ENCODE data around the gene DHX30.
"Not testable (repeated sequence)": the region's sequence is repeated elsewhere in the genome, so short reads cannot be mapped to it uniquely, and the experiment has no call there.

Gene DHX30

DNA sequence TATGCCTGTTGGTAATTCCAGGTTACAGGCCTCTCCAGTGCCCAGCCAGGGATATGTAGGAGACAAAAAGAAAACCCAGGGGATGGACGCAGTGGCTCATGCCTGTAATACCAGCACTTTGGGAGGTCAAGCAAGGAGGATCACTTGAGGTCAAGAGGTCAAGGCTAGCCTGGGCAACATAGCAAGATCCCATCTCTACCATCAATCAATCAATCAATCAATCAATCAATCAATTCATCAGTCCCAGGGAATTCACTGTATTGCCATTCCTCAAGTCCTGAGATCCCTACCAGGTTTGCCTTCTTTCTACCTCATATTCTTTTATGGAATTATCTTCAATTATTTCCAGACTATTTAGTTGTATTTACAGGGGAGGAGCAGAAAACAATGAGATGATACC lies 82.2 kb downstream of the DHX30 start:
- DNase-seq, result no peak

DNA sequence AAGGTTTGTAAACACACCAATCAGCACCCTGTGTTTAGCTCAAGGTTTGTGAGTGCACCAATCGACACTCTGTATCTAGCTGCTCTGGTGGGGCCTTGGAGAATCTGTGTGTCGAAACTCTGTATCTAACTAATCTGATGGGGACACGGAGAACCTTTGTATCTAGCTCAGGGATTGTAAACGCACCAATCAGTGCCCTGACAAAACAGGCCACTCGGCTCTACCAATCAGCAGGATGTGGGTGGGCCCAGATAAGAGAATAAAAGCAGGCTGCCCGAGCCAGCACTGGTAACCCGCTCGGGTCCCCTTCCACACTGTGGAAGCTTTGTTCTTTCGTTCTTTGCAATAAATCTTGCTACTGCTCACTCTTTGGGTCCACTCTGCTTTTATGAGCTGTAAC lies 85.1 kb downstream of the DHX30 start:
- DNase-seq, result not testable (repeated sequence)

DNA sequence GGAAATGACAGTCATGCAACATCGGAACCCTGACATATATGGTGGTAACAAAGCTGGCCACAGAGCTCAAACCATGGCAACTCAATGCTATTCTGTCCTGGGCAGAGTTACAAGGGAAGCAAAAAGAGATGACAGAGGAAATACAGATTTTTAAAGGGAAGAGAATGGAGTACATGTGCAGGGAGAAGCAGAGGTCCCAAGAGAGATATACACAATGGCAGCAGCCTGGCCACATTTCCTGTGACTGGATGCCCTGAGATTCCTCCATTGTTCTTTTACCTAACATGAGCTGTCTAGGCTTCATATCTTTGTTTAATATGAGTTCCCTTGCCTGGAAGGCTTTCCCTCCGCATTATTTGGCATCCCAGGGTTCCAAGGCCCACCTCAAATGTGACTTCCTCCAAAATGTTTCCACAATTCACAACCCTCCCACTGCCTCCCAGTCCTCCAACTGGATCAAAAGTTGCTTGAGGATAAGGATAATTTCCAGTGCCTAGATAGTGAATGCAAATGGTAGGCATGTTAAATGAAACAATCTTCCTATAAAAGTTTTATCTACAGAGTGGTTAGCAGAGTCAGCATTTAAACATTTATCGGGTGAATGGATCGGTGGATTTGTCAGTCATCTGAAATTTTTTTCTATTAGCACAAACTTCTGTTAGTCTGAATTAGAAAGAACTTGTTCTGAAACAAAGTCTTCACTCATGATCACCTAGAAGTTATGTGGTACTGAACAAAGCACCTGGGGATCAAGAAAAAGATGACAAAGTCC lies 86.2 kb downstream of the DHX30 start:
- DNase-seq, result no peak

DNA sequence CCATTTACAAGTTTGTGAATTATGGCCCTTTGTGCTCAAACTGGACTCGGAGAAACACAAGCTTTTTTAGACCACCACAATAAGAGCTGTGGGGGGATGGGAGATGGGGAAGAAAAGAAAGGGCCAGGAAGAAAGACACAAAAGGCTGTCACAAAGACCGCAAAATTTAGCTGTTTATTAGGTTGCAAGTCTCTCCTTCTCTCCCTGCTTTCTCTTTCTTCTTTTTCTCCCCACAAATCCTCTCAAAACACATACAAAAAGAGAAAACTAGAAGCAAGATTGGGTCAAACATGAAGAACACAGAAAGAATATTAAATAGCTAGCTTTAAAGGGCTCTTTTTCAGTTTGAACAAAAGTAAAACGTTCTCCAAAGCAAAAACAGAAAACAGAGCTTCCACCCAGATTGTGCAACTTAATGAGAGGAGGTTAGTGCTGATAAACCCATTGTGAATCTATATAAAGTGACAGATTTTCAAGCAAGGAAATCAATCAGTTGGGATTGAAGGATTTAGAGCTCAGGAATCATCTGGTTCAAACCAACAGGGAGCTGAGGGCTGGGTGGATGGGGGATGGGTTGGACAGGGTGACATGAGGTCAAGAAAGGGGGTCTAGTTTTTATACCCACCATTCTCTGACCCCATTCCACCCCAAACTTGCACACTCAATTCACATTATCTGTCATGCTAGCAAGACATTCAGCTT lies 87.3 kb downstream of the DHX30 start:
- no peak for DNase-seq

DNA sequence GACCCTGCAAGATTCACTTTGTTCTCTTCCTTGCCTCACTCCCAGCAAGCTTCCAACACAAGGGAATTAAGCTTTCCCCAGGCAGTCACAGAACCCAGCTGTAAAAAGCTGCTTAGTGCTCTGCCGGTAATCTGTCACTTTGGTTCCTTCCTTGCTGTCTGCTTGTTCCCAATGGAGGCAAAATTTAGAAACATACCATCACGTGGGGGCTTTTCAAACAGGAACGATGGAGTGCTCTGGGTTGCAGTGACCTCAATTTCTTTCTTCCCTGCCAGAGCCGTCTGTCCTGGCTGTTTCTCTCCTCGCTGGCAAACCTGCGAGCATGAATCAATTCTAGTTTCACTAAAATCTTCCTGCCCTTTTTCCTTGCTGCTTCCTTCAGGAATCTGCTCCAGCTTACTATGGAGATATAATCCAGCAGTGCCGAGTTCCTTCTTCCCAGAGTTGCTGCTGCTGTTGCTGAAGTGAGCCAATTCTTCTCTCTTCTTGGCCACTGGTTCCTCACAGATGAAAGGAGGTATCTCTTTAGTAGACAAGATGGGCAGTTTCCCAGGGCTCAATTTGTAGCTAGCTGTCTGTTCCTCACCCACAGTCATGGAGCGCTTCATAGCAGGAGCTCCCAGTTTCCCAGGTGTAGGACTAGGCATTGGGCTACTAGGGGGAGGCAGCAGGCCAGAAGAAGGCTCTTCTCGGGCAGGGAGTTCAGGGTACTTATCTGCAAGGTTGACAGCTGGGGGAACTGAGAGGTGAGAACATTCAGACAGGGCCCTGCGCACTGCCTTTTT lies 88.1 kb downstream of the DHX30 start:
- no peak for DNase-seq

DNA sequence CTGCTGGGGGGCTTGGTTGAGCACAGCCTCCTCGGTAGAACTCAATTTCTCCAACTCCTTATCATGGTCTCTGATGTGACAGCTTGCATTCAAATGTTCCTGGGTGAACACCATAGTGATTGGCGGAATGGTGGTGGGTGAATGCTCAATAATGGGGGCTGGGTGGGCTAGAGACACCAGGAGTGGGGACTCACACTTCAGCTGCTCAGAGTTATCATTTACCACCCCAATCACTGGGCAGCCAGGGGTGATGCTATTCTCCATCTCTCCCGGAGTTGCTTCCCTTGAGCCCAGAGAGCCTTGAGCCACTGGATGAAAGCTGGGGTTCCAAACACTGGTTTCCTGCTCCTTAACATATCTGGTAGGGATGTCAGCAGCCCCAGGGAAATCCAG lies 88.7 kb downstream of the DHX30 start:
- no peak for DNase-seq

DNA sequence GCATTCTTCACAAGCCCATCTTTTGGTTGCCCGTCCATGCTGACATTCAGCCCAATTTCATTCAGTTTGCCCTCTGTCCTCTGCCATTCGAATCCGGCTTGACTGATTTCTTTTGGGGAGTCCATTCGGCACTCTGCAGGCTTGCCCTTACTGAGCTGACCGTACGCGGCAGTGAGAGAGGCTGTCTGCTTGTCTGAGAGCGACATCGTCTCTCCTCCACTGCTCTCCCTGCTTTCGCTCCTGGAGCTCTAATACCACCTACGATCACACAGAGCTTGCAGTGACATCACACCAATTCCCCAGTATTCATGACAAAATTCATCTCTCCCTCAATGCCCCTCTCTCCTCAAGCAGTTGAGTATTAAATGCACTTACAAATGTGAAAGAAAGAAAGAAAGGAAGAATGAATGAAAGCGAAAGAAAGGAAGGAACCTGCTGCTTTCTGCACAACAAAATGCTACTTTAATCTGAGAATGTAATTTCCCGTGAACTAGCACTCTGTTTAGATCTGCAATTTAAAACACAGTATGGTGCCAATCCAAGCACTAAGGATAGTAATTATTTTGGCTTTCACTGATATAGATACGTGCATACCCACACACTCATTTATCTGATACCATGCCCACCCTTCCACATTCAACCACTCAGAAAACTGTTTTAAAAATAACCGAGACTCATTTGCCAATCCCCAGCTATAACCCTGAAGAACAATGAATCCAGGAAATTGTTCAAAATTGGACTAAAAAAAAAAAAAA lies 89.5 kb downstream of the DHX30 start:
- no peak for DNase-seq

DNA sequence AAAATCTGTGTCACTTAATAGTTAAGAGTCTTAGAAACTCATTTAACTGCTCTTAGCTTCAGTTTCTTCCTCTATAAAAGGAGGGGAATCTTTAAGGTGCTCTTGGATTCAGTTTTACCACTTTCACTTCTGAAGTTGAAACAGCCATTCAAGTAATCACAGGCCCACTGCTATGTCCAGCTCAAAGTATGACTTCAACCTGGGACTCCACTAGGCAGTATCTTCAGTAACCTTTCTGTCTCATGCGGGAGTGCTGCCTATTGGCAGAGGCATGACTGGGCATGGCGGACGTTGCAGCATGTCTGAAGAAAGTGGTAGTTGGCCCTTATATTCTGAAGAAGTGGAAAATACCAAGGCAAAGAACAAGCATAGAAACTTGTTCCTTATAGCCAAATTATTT lies 92.3 kb downstream of the DHX30 start:
- no peak for DNase-seq

DNA sequence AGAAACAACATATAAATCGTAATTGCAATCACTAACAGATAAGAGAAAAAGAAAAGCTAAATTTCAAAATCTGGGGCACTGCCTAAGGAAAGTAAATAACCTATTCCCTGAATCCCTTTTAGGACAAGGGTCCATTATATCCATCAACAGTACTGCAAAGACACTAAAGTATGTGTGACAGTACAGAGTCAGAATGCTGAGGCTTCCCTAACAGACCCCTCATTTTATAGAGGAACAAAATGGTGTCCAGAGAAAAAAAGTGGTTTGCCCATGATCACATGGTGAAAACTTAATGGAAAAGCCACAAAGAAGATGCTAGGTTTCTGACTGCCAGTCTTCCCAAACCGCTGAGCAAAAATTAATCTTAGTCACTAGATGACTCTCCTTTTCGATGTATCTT lies 93.8 kb downstream of the DHX30 start:
- DNase-seq, result no peak

DNA sequence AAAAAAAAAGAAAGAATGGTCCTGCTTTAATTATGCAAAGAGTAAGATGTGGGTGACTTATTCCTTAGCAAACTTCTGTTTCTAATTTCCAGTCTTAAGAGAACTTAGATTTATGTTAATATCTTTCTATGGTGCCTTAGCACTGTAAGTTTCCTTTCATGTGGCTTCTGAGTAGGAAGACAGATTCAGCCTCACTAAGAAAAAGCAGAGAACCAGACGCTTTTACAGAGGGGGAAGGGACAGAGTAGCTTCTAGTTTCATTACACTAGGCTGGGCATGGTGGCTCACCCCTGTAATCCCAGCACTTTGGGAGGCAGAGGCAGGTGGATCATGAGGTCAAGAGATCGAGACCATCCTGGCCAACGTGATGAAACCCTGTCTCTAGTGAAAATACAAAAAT lies 95.0 kb downstream of the DHX30 start:
- no peak for DNase-seq

DNA sequence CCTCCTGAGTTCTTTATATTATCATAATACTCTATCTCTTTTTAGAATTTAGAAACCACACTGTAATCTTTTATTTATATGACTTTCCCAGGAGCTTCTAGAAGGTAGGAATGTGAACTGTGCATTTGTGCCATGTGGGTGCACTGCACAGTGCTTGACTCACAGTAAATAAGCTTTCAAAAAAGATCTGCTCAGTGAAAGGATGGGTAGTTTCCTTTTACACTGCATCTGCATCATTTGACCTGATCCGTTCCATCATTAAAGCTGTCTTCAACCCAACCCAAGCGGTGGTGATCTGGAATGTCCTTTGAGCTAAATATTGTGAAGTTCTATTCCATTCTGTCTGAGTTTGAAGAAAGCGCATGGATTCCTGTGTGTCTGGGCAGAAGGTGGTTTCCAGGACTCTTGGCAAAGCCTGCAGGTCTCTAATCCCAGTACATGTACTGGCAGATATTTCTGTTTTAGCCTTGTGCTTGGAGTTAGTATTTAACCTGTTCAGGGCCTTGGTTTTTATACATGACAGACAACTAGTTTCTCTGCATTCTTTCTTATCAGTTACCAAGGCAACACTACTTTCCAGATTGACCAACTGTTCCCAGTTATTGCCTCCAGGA lies 96.7 kb downstream of the DHX30 start:
- no peak for DNase-seq
